NCI-H1105 treated with DMSO at 0.1 percent for 48 hours (cell line): Measurements from ENCODE around the gene ADARB1.

Source experiments
- DNase-seq: peaks from one replicate; lab custom pipeline; 2025; lab: John Stamatoyannopoulos, UW

ADARB1 gene

DNA sequence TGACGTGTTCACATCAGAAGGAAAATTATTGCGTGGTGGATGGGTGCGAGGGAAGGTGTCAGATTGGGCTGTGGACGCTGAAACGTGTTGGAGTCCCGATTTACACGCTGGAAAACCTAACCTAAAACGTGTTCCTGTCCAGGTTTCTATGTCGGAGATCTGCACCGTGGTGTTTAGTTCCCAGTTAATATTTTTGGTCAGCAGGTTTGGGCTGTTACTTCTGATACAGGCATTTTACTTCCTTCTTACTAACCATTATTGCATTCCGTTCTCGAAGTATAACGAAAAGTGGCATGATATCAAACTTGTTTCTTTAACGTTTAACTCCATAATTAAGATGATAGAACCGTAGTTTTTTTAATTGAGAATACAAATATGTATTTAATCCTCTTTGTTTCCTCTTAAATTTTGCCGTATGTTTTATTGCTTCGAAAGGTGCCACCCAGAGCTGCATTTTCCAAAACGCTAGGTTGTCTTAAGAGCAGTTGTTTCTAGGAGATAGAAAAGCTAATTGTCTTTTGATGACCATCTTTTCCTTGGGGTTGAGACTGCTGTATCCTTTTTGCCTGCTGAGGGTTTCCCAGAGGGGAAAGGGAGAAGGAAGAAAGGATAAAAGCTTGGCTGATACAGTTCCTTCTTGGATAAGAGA lies 1.3 kb downstream of the ADARB1 start:
- DNase-seq, result no peak

DNA sequence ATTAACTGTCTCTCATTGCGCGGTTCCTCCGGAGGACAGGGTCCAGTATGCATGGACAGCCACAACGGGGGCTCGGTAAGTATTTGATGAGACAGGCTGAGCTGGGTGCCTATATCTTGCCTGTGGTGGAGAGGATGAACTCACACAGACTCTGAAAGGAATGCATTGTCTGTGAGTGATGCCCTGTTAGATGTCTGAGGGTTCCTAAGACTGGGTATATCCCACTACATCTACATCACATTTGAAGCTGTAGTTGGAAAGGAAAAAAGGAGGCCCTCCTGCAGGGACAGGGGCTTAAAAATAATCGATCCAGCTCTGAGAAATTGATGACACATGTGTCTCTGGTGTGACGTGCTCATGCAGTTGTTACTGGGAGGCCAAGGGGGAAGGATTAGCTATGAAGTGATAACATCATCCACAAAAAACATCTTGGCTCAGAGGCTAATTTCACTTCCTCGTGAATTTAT lies 1.9 kb downstream of the ADARB1 start:
- DNase-seq, result no peak

DNA sequence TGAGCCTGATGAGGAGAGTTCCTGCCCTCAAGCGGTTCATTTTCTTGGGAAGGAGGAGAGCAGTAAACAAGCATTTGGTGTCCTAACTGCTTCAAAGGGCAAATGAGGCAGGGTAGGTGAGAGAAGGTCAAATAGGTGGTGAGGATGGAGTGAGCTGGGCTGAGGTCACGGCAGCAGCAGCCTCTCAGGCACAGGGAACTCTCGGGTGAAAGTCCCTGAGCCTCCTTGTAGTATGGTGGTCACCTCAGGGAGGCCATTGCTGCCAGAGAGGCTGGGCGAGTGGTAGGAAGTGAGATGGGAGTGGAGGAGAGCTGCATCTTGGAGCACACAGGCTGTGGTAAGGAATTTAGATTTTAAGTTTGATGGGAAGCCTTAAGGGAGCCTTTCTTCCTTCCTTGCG lies 4.0 kb downstream of the ADARB1 start:
- no peak for DNase-seq

DNA sequence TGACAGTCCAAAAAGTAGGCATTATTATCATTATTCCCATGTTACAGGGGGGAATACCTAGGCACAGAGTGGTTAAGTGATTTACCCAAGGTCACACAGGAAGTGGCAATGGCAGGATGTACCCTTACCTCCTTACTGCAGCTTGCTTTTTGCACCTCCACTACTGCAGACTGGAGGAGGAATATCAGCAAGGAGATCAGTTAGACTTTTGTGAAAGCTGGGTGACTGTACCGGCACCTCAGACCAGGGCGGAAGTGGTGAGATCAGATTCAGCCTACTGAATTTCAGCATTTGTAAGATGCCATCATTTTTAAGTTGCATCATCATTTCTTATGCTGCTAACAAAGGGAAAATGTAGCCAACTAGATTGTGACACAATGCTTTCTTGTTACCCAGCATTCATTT lies 4.5 kb downstream of the ADARB1 start:
- no peak for DNase-seq

DNA sequence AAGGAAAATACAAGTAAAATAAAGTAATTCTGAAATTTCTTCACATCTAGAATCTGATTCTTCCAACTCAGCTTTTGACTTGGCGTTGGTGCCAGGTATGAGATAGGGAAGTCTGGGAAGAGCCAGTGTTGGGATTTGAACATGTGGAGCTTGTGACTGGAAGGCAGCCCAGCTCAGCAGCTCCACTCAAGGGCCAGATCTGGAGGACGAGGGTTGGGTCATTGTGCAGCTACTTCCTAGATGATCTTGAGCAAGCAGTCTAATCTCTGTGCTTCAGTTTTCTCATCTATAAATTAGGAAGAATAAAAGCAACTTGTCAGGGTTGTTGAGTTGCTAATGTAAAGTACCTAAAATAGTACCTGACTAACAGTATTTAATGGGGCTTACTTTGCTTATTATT lies 5.0 kb downstream of the ADARB1 start:
- DNase-seq, result no peak

DNA sequence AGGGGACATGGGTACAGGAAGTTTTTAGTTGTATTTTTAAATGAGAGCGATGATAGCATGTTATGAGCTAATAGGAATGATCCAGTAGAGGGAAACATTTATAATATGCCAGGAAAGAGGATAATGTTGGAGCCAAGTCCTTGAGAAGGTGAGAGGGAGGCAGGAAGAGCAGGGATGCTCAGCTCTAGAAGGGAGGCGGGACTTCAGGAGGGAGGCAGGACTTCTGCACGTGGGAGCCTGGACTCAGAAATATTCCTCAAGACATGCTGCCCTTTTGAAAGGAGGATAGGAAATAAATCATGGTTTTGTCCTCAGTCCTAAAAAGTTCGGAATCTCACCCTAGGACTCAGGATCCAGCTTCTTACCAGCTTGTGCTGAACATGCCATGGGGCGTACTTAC lies 5.9 kb downstream of the ADARB1 start:
- DNase-seq, result no peak

DNA sequence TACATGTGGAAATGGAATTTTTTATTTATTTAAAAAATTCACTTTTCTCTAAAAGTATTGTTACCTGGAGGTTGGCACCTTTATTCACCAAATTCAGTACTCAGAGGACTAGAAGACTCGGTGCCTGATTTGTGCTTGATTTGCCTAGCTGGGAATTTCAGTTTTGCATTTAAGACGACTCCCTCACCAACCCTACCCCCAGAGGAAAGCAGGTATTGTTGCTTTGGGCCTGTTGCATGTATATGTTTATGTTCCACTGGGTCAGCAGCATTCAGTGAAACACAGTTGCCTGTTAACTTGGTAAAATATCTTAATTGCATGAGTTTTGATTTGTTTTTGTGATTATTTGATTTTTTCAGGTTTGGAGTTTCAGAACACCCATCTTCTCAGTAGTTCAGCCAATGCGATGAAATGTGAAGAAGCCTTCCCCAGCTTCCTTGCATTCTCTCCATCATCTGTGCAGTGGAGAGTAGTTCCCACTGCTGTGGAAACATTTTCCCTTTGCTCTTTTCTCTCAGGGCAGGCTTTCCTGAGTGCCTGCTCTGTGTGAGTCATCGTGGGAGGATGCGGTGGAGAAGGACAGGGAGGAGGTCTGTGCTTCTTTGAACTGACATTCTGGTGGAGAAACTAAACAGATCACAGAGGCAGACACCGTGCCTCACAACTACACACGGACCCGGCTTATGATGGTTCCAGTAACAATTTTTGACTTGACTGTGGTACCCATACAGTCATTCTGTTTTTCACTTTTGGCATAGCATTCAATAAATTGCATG lies 6.4 kb downstream of the ADARB1 start:
- DNase-seq, result no peak

DNA sequence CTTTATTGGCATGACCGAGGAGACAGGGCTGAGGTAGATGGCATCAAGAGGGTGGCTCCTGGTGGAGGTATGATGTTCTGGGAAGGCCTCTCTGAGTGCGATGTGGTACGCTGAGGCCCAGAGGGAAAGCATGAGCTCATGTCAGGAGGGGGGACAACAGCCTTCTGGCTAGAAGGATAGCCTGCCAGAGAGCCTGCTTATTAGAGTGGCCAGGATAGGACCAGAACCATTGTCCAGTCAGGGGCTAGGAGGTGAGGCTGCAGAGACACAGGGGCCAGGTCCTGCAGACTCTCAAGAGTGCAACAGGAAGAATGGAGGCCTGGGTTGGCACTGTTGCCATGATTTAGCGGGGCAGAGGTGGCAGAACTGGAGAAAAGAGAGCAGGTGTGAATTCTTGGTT lies 7.3 kb downstream of the ADARB1 start:
- DNase-seq, result no peak

DNA sequence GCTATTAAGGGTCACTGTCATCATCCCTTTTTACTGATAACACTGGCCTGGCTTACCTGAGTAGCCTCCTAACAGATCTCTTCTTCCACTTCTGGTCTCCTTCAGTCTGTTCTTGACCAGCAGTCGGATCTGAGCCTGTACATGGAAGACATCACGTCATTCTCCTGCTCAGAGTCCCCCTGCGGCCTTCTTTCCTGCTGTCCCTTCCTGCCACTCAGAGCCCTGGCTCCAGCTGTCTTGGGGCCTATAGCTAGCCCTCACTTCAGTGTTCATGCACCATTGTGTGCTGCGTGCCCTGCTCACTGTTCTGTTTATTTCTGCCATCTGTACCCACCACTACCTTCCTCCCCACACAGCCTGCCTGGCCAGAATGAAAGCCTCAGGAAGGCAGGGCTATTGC lies 8.4 kb downstream of the ADARB1 start:
- no peak for DNase-seq

DNA sequence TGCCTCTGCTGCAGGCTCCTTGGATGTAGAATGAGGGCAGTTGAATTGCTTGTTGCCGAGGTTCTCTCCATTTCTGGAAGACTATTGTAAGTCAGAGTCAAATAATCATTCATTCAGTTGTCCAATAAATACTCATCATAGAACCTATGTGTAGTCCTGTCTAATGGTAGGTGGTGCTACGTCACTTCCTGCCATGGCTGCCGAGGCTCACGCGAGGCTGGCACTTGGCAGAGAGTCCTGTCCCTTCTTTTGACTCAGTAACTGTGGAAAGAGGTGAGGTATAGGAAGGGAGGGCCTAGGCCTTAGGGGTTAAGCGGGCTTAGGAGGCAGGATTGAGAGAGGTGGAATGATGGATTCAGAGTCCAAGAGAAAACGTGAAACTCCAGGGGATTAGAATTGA lies 9.7 kb downstream of the ADARB1 start:
- DNase-seq, result no peak

DNA sequence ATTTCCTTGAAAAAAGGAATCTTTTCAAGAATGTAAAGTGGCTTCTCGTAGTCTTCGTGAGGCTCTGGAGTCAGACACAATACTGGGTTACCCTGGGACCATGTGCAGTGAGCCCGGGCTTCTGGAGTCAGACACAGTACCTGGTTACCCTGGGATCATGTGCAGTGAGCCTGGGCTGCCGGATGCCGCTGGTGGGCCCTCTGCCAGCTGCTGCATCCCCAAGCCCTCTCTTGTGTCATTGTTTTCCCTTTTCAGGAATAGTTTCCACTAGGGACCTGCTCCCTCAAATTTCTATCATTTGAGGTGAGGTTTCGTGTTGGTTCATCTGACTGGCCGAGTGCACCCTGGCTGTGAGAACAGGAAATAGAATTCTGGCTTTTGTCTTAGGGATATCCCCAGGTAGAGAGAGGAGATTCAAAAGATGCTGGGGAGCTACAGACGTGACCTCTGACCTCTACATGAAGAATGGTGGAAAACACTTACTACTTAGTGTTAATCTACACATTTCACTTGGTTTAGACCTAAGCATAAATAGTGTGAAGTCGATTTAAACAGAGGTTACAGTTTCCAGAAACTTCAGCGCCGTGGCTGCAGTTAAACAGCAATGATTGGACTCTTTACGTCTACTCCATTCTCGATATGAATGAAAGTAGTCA lies 10.6 kb downstream of the ADARB1 start:
- no peak for DNase-seq

DNA sequence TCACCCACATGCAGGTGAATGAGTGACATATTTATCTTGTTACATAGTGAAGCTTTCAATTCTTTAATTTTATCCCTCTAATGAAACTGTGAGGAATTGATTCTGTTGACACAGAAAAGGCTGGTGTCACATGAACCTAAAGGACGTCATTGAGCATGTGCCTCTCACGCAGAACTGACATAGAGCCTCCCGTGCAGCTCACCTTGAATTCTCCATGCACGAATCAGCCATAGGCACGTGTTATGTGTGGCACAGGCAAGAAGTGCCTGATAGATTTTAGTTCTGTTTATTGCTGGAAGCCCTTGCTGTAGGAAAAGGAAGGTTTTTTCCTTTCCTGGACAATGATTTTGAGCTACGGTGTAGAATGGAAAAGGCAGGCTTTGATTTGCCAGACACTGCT lies 11.3 kb downstream of the ADARB1 start:
- no peak for DNase-seq

DNA sequence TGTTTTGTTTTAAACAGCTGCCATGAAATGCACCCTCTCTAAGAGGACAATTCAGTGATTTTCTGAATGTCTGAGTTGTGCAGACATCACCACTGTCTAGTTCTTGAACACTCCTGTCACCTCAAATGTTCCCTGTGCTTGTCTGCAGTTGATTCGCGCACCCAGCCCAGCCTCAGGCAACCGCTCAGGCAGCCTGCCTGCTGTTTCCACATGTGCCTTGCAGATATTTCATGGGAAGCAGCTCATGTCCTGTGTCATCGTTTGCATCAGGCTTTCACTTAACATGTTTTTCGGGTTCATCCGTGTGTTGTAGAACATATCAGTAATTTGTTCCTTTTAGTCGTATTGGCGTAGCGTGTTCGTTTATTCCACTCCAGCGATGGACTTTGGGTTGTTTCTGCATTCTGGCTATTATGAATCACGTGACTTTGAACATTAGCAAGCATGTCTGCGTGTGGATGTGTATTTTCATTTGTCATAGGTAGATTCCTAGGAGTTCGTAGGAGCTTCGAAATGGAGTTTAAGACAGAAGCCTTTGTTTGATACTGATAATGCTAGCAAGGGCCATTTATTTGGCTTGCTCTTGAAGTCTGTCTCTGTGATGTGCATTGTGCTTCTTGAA lies 12.1 kb downstream of the ADARB1 start:
- no peak for DNase-seq

DNA sequence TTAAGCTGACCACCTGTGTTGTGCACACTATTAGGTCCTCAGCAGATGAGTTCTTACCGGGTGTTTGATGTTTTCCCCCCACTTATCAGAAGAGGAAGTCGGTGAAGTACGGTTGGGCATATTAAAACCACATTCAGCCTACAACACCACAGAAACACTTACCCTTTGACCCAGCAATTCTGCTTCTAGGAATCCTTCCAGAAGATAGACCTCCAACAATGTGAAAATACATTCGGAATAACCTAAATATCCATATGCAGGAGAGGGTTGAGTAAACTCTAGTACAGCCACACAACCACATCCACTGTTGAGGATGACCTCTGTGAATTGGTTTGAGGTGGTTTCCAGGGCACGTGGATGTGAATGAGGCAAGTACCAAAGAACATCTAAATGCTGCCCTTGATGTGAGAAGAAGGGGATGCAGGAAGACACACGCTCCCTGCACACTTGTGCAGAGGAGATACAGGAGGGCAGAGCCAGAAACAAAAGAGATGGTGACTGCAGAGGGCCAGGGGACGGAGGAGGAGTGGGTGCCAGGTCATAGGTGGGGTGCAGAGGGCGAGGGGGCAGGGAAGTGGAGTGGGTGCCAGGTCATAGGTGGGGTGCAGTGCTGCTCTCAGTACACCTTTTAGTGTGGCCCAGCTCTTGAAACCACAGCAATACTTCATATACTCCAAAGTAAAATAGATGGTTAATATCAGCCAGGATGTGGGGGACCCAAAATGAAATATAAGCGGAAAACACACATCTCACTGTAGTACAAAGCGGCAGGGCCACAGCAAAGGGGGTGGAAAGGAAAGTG lies 12.8 kb downstream of the ADARB1 start:
- no peak for DNase-seq

DNA sequence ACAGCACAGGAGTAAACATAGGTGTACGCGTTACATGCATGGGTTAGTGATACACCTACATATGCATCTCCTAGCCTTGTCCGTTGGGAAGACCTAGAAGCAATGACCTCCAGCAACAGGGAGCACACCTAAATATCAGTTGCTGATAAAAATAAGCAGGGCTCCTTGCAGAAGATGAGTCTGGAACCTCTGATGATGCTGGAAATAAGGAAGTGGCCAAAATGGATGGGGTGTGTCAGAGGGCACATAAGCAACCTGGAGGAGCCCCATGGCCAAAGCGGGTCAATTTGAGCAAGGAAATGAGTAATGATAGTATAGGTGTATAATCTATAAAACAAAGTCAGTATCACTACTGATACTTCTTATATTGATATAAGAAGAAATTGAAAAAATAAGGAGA lies 13.7 kb downstream of the ADARB1 start:
- DNase-seq, result no peak

DNA sequence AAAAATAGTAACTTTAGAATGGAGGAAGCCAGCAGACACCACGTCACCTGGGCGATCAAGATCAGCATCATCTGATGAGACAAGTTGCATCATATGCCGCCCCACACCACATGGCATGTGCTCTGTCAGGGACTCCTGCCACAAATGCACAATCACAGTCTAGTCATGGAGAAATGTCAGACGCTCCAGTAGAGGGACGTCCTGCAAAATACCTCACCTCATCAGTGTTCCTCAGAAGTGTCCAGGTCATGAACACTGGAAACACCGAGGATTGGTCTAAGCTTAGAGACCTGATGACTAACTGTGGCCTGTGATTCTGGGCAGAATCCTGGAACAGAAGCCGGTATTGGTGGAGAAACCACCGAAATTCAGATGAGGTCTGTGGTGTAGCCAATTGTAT lies 14.3 kb downstream of the ADARB1 start:
- DNase-seq, result no peak

DNA sequence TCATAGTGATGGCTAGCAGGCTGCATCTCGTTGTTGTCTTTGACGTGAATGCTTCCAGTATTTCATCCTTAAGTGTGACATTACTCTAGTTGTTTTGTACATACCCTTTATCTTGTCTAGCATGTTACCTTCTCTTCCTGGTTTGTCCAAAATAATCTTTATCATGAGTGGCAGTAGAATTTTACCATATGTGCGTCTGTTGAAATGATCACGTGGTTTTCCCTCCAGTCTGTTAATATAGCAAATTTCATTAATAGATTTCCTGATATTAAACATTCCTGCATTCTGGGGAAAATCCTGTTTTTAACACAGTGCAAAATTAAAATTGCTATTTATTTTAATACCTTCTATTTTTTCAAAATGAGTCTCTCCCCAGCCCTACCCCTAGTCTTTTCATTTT lies 15.6 kb downstream of the ADARB1 start:
- DNase-seq, result no peak

DNA sequence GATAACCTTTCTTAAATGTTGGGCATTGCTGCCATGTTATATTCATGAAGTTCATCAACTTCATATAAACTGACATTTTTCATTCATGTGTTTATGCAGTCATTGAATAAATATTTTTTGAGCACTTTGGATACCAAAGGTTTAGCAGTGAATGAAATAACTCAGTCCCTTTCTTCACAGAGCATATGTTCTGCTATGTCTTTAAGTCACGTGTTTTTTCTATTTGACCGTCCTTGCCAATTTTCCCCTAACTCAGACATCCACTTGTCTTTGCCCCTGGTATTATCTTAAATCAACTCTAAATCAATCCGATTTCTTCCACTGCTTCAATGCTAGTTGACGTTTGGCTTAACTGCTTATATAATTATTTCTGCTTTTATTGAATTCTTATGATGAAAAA lies 16.6 kb downstream of the ADARB1 start:
- DNase-seq, result no peak

DNA sequence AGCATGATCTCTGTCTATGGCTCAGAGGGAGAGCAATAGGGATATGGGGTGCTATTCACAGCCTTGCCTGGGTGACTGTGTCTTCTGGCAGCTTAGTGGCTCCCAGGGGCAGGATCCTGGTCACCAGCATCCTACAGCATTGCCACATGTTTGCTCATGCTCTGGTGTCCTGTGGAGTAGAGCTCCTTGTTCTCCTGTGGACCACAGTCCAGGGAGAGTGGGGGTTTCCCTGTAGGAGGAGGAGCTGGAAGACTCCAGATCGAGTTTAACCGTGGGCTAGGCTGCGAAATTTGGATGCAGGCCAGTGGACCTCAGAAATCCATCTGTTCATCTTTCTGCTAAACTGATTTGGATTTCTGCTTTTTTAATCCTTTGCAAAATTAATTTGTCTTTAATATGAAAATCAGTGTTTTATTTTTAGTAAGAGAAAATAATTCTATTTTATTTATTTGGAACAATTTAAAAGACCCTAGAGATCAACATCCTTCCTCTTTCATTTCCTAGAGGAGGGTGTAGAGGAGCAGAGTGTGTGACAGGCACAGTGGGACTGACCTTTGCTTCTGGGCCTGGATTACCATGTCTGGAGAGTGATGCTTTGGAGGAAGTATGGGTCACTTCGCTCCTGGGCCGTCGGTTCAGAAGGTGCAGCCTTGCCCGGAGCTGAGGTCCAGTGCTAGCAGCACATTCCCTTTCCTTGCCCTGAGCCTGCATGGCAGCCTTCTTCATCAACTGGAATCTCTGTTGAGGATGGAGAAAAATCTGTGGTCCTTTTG lies 17.4 kb downstream of the ADARB1 start:
- no peak for DNase-seq

DNA sequence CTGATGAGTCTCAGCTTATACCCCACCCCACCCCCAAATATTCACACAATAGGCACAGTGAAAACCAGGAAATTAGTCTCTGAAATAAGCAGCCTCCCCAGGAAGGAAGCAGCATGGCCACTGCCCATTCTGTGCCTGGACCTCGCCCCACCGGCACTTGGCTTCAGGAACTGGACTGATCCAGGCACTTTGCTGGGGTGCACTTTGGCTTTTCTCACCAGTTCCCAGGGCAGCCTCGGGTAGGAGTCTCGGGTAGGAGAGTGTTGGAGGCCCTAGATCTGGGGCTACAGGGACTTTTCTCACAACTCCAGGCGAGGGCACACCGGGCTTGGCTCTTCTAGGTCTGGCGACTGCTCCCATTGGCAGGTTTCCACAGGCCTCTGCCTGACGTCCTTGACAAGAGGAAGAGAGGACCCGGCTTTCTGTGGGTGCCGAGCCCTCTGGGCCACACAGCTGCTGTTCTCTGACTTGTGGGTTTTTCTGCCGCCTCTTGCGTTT lies 18.7 kb downstream of the ADARB1 start:
- DNase-seq, result no peak

DNA sequence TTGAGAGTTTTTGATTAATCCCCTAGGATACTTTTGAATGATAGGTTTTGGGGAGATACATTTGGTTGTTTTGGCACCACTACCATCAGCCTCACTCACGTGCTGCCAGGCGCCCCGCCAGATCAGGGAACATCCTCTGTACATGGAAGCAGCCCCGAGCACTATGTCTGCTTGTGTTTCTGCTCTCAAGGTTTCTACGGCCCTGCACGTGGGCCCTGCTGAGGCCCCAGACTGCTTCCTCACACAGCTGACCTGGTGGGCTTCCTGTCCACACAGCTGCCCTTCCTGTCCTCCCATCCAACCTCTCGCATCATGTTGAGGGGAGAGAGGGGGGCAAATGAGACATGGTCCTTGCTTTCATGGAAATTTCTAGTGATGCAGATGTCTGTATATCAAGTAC lies 20.0 kb downstream of the ADARB1 start:
- no peak for DNase-seq
